Fibroblast of skin of left quadriceps (primary cell): ENCODE results near the gene PDE9A.

Experiments used
- DNase-seq, 2 experiments: peaks; one replicate each; pipeline ENCODE4 v3.0.0-alpha.2; 2013; ENCODE audit warnings: low read depth in 2 of 2

The PDE9A gene

DNA sequence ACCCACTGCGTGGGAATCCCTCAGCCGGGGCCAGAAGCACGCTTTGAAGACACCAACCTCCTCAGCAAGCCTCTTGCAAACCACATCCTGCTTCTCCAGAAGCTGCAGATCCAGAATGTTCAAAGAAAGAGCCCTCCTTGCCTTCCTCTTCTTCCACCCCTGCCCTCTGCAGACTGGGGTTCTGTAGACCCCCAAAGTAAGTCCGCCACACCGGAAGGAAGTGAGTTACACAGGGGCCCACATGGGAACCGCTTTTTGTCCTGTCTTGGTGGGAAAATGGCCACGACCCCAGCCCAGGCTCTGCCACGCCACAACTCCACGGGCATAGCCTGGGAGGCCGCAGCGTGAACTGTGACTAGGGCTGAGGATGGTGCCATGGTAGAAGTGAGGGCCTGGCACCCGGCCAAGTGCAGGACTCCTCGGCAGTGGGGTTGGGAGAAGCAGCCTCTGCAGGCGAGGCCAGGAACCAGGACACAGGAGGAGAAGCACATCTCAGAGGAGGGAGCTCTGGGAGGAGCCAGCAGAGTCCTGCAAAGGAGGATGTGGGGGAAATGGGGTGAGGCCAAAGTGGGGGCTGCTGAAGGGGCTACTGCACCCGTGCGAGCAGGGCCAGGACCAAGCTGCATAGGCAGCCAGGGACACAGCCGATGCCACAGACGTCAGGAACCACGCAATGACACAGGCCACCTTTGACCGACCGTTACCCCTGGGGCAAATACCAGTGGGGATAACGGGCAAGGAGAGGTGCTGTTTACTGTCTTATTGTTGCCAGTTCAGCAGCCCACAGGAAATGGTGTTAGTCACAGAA is 30.9 kb downstream of the PDE9A start:
- no peak for DNase-seq

DNA sequence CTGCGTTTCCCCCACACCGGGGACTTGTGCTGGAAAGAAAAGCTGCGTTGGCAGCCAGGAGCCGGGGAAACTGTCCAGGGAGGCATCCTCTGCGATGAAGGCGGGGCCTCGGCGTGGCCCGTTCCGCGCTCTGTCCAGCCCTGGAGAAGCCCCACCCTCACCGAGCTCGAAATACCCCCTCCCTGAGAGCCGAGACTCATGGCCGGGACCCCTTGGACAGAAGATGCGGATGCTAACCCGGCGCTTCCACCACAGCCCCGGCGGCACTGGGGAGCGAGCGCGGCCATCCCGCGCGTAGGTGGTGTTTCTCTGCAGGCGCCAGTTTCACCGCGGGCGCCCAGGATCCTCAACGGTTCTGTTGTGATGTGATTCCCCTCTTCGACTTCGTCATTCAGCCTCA is 31.6 kb downstream of the PDE9A start:
- DNase-seq, result no peak

DNA sequence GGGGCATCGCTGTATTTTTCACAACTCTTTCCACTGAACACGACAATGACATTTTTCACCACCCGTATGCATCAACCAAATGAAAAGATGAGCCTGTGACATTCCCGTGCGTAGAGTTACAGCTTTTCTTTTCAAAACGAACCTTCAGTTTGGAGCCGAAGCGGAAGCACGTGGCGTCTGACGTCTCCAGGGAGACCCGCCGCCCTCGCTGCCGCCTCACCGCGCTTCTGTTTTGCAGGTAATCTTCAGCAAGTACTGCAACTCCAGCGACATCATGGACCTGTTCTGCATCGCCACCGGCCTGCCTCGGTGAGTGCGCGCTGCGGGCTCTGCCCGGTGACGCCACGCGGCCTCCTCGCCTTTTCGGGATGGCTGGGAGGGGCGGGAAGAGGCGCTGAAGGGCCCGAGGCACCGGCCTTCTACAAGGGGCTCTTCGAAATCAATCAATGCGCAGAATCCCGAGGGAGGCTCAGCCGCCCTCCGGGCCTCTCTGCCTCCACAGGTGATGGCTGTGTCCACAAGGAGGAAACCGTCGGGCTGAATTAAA is 32.6 kb downstream of the PDE9A start:
- DNase-seq, result no peak

DNA sequence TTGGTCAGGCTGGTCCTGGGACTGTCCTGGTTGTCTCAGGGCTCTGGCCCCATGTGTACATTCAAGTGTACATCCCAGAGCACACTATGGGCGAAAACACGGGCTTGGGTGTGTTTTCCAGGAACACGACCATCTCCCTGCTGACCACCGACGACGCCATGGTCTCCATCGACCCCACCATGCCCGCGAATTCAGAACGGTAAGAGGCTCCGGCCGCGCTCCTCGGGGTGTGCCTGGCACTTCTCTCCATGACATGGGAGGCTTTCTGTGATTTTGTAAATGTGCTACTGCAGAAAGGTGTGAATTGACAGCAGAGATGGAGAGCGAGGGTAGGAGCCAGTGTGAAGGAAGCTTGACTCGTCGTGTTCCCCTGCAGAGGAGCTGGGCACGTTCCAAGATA is 34.4 kb downstream of the PDE9A start:
- DNase-seq, result no peak

DNA sequence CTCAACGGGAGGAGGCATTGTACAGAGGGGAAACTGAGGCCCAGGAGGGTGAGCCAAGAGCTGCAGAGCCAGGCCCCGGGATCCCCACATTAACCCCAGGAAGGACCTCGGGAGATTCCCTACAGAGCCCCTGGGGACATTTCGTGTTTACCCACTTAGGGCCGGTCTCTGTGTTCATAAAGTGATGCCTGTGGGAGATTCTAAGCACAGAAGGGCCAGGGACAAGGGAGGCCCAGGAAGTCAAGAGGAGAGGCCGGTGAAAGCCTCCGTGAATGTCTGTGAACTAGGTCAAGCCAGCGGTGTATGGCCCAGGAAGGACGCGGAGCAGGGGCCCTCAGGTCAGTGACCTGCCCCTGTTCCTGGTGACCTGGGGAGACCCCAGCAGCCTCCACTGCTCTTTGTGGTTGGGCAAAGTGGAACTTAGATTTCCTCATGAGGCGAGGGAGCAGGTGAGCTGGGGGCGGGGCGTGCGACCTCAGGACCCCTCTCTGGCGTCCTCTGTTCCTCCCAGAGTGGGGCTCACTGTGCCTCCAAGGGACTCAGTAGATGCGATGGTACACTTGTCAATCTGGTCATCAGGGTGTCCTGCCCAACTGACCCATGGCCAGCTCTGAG is 34.9 kb downstream of the PDE9A start:
- DNase-seq, result no peak

DNA sequence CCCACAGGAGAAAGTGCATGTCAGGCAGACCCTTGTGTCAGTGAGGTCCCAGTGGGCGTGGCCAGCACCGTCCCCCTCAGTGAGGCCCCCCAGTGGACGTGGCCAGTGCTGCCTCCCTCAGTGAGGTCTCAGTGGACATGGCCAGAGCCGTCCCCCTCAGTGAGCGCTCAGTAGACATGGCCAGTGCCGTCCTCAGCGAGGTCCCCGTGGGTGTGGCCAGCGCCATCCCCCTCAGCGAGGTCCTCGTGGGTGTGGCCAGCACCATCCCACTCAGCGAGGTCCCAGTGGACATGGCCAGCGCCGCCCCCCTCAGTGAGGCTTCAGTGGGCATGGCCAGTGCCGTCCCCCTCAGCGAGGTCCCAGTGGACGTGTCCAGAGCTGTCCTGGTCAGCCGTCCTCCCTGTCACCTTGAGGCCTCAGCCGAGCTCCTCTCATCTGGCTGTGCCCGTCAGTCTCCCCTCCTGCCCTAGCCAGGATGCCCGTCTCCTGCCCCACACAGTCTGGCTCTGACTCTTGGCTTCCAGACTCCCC is 35.5 kb downstream of the PDE9A start:
- DNase-seq, result no peak

DNA sequence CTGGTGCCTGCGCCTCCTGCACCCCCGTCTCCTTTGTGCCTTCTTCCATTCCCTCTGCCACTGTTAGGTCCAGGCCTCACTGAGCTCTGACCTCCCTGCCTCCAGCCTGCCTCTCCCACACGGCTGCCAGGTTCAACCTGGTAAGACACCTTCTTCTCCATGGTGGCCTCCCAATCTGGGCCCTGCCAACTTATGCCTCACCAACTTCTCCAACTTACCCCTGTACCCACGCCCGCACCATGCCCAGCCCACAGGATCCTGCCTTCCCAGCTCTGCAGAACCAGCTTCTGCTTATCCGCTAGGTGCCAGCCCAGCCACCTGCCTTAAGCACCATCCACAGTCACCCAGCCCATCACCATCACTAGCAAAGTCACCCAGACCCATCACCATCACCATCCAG is 37.2 kb downstream of the PDE9A start:
- no peak for DNase-seq

DNA sequence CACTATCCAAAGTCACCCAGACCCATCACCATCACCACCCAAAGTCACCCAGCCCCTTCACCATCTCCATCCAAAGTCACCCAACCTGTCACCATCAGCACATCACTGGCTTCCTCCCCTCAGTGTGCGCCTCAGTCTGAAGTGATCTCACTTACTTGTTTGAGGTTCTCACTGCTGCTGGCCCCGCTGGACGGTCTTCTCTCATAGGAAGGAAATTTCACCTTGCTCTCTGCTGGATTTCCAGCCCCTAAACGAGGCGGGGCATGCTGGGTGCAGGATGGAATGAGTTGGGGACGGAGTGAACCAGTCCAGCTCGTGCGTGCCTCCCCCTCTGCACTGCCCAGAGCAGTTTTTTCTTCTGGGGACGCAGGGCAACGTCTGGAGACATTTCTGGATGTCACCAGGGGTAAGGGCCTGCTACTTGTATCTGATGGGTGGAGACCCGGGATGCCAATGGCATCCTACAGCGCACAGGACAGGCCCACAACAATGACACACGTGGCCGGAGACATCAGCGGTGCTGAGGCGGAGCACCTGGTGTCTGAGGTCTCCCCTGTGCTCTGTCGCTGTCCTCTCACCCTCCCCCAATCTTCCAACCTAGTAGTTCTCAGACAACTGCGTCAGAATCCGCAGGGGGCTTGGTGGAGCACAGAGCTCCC is 38.6 kb downstream of the PDE9A start:
- DNase-seq, result no peak

DNA sequence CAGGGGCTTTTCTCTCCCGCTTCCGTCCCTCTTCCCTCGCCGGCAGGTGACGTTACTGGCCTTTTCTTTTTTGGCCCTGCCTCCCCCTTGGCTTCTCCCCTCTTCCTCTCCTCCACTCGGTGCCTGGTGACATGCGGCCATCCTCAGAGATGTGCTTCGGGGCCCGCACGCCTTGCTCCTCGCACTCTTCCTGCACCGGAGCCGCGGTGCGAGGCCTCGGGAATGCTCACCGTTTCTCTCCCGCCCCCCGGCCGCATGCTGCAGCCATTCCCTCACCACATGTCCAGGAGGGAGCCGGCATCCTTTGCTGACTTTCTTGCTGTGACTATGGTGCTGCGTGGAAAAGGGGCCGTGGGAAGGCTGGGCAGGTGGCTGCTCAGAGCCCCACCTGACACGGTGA is 39.3 kb downstream of the PDE9A start:
- DNase-seq, result no peak

DNA sequence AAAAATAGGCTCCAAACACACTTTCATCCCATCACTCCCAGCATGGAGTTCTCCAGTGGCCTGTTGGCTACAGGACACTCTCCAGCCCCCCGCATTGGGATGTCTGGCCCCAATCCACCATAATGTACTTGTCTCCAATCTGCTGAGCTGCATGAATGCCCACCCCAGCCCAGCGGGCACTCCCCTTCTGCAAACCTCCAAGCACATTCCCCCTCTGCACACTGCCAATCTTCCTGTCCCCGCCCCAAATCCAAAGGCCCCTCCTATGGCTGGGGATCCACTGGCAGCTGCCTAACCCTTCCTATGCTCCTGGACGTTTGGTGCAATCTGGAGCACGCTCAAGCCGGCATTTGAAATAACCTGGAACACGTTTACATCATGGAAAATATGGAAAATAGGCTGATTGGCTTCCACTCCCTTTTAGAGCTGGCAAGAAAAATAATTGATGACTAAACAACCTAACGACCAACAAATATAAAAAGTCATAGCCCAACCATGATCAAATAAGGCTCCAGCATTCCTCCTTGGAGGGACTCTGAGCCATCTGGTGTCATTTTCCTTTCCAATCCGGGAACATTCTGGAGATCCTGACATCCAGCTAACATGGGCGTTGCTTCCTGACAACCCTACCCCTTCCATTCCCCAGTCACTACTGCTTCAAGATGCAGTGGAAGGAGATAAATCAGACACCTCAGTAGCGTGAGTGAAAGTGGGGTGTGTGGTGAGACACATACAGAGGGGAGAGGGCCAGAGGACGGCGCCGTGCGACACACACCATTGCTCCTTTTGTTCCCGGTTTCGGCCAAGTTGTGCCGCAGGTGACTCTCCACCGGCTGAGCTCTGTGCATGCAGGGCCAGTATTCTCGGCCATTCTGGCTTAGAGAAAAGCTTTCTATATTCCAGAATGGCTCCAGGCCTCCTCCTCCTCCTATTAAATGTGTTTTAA is 41.6 kb downstream of the PDE9A start:
- no peak for DNase-seq

DNA sequence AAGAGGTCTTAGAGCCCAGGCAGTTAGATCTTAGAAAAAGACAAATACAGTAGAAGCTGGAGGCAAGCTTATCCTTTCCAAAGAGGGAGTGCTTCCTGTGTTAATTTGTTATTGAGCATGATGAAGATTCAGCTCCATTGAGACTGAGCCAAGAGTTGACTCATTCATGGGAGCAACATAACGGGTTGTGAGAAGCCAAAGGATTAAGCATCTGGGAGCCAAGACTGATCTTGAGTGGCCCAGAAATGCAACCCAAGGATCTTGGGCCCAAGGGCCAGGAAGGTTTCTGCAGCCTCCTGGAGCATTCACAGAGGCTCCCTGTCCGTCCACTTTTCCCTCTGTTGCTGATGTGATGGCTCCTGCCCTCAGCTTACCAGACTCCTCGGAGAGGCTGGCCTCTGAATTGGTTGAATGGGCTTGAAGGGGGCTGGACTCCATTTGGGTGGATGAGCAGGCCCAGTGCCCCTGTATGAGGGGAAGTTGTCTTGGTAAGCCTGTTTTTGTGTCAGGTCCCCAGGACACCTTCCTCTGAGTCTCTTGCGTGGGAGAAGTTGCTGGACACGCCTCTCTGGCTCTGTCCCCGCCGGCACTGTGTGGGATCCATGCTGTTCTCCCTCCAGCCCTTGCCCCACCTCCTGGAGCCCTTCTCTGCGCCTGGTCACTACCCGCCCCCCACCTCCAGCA is 42.4 kb downstream of the PDE9A start:
- no peak for DNase-seq

DNA sequence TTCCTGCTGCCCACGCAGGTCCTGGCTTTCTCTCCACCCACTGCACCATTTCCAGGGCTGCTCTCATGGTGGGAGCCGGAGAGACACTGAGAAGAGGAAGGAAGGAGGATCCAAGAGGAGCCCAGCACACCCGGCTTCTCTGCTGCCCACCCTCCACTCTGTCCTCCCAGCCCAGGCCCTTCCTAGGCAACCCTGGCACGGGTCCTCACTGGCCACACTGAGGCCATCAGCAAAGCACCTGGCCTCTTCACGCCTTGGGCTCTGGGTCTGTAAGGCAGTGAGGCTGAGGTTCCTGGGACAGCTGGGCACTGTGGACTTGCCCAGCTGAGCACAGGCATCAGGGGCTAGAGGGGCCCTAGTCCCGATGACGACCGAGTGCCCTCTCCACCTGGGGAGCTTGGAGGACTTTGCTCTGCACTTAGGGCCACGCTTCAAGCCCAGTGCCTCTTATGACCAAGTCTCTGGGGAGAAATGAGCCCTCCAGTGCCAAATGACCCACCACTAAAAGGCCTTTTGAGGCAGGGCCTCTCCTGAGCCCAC is 43.1 kb downstream of the PDE9A start:
- DNase-seq, result no peak

DNA sequence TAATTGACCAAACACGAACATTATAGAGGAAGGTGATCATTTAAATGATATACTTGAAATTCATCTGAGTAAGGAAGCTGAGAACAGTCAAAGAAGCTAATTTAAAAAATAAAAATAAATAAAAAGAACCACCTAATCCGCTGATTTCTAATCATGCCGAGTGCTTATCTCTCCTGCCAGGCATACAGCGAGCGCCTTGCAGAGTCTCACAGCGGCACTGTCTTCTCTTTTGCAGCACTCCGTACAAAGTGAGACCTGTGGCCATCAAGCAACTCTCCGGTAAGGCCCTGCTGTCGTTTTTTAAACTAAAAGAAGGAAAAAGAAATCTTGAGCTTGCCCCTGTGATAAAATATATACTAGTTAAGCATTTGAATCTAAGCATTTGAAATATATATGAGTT is 45.3 kb downstream of the PDE9A start:
- DNase-seq, result no peak

DNA sequence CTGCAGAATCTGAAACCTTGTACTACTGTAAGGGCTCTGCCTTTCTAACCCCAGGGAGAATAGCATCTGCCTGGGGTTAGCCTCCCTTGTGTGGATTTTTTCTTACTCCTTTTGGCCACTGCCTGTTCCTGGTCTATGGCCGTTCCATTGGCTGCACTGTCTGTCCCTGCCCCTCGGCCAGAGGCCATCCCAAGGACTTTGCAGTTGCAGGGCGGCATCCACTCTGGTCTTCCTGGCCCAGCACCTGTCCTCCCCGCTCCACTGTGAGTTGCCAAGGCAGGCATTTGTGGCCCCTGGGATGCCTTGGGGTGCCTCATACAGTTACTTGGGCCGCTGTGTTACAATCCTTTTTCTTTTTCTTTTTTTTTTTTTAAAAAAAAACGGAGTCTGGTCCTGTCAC is 45.8 kb downstream of the PDE9A start:
- no peak for DNase-seq

DNA sequence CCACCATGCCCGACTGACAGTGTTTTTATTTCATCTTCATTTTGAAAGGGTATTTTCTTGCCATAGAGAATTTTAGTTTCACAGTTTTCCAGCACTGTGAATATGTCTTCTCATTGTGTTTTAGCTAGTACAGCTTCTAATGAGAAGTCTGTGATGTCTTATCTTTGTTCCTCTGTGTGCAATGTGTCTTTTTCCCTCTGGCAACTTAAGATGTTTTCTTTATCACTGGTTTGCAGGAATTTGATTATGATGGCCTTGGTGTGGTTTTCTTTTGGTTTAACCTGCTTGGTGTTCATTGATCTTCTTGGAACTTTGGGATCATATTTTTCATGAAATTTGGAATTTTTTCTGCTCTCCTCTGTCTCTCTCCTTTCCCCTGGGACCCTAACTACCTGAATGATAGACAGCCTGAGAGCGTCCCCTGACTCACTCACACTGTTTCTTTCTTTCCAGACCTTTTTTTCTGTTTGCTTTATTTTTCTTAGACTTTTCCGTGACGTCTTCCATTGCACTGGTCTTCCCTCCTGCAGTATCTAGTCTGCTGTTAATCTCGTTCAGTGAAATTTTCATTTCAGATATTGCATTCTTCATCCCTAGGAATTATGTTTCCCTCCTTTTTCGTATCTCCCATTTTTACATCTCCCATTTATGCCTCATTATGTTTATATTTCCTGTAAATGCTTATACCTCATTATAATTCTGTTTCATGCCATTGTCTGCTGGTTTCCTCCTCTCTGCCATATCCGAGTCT is 48.5 kb downstream of the PDE9A start:
- no peak for DNase-seq

DNA sequence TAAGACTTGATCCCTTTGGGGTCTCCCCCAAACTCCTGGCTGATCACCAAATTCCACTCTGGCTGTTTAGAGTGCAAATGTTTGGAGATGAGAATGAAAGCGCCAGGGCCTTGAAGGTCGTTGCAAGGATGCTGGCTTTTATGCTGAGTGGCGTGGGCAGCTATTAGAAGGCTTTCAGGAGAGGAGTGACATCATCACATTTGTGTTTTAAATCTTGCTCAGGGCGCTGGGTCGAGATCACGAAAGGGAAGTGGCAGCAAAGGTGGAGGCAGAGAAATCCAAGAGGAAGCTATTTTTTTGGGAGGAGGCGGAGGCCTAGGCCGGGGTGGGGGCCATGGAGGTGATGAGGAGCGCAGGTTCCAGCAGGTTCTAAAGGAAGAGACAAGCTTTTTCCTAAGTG is 49.3 kb downstream of the PDE9A start:
- no peak for DNase-seq

DNA sequence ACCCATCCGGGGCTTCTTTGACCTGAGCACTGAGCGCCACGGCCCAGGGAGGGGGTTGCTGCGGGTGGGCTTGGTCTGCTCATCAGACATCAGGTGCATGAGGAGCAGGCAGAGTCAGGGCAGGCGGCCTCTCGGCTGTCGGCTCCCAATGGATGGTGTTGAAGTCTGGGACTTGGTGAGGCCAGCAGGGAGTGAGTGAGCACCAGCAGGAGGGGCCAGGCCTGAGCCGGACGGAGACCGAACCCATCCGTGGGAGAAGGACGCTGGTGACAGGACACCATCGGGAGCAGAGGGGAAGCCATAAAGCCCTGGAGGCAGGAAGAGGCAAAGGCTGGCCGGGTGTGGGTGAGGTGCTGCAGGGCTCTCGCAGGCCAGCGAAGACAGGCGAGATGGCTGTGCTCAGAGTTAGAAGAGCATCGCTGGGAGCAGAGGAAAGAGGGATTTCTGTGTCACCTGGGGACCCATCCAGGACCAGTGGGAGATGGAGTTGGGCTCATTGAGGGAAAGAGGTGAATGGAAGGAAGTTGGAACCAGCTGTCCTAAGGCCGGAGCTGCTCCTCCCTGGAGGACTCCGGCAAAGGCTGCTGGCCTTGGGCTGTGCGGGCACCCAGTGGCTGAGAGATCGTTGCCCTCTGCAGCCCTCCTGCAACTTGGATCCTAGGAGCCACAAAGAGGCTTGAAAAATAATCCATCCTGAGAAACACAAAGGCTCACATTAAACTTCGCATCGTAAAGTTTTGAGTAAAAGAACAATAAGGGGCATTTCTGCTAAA is 49.9 kb downstream of the PDE9A start:
- DNase-seq, result no peak

DNA sequence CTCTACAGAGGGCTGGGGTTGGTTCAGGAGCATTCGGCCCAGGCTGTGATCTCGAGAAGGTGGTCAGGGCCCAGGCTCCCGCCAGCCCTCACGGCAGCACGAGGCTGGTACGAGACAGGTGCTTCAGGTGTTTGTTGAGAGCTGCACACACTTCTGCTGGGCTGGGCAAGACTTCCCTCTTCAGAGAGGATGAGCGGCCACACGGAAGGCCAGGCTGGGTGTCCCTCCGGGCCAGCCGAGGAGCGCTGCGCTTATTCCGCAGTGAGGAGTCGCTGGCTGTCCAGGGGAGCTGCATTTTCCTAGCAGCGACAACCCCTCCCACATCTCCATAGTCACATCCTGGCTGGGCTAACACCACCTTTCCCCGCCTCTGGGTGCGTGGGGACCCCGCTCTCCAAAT is 50.5 kb downstream of the PDE9A start:
- no peak for DNase-seq

DNA sequence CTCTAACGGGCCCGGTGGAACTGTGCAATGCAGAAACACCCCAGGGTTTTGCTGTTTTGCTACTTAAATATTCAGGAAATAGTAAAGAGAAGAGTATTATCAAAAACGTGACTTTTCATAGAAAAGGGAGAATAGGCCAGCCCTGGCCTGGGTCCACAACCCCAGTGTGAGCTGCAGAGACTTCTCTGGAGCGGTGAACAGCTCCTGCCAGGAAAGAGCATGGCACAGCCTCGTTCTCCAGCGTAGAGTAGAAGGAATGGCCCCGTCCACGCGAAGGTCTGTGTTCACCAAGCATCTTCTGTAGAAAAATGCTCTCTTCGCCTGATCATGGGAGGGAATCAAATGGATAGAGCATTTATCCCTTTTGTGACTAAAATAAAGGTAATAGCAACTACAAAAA is 51.4 kb downstream of the PDE9A start:
- DNase-seq, result no peak
